Liver (tissue), 3 donors: ENCODE measurements around the gene TOMM70.
A peak's percentile ranks its signal among the peaks of the same experiment; 100 is the strongest.

Experiments used
- EGR1 ChIP-seq, 2 donors: IDR thresholded peaks; 2 replicates each; pipeline ENCODE4 v1.6.1; 2016 to 2018; ENCODE audit warnings: antibody characterized with exemption in 2 of 2, low read depth in 2 of 2
- FOXA1 ChIP-seq: IDR thresholded peaks from 2 replicates; pipeline ENCODE4 v1.6.1; 2016; ENCODE audit warnings: antibody characterized with exemption
- MAX ChIP-seq: IDR thresholded peaks from 2 replicates; pipeline ENCODE4 v1.6.1; 2016; ENCODE audit warnings: antibody characterized with exemption
- RAD21 ChIP-seq, 2 donors: IDR thresholded peaks; 2 replicates each; pipeline ENCODE4 v1.6.1; 2016; ENCODE audit warnings: antibody characterized with exemption in 2 of 2, mild to moderate bottlenecking in 2 of 2
- RXRA ChIP-seq, 2 donors: IDR thresholded peaks; 2 replicates each; pipeline ENCODE4 v1.6.1; 2017 to 2018; ENCODE audit warnings: antibody characterized with exemption in 2 of 2, mild to moderate bottlenecking in 1 of 2
- SP1 ChIP-seq: IDR thresholded peaks from 2 replicates; pipeline ENCODE4 v1.6.1; 2018; ENCODE audit warnings: antibody characterized with exemption, mild to moderate bottlenecking
- TAF1 ChIP-seq: conservative IDR thresholded peaks from 2 replicates; pipeline ENCODE4 v1.6.1; 2016; ENCODE audit warnings: antibody characterized with exemption, mild to moderate bottlenecking
- YY1 ChIP-seq: IDR thresholded peaks from 2 replicates; pipeline ENCODE4 v1.6.1; 2016; ENCODE audit warnings: antibody characterized with exemption, mild to moderate bottlenecking
- TF ChIP-seq, protein P1 (sequence below): fragments of 150-350 bp; IDR thresholded peaks from 2 replicates; pipeline ENCODE4 v1.5.1; 2017; ENCODE audit warnings: improper control_type of control experiment, low read depth, low read length; ENCODE audit not compliant: missing input control
- TF ChIP-seq, protein P2 (sequence below): IDR thresholded peaks from 2 replicates; pipeline ENCODE4 v1.6.1; 2016; ENCODE audit warnings: antibody characterized with exemption
- donor health status: healthy.
- donor health status: healthy.

DNA sequence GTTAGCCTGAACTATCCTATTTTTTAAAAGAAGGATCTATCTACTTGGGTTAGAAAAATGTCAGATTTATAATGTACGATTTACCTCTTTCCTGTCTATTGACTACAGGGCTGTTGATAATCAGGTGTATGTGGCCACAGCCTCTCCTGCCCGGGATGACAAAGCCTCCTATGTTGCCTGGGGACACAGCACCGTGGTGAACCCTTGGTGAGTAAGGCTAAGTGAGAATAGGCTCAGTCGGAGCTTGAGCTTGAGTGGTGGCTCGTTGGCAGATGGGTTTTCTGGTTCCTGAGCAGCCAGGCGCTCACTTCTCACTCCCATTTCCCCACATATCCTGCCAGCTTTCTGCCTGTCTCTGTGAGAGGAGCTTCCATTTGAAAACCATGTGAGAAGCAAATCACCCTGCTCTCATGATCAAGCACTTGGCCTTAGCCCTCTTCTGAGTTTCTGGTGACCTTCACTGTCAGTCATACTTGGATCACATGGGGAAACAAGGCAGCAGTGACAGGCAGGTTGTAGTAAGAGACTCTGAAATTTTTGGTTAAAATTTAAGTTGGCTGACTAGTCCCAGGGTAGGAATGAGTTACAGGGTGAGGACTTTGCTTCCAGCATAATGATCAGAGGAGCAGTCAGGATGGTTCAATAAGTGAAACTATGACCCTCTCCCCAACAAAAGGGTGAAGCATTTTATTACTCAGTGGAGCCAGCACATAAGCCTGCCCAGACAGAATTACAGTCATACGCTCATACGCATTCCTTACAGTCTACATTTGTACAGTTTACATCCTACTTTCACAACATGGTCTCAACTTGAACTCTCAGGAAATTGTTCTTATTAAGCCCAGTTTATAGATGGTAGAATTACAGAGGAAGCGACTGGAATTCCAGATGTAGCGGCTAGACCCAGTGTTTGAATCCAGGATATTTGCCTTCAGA is 48.3 kb downstream of the TOMM70 start:
- peak in 1 of 2 donors; percentile 25 for TF ChIP-seq RAD21 (IDR thresholded peaks at IDR 0.05)
- TF ChIP-seq EGR1 (IDR thresholded peaks at IDR 0.05; ENCODE audit: low read depth in 2 of 2) = no peak
- TF ChIP-seq, protein P1, sequence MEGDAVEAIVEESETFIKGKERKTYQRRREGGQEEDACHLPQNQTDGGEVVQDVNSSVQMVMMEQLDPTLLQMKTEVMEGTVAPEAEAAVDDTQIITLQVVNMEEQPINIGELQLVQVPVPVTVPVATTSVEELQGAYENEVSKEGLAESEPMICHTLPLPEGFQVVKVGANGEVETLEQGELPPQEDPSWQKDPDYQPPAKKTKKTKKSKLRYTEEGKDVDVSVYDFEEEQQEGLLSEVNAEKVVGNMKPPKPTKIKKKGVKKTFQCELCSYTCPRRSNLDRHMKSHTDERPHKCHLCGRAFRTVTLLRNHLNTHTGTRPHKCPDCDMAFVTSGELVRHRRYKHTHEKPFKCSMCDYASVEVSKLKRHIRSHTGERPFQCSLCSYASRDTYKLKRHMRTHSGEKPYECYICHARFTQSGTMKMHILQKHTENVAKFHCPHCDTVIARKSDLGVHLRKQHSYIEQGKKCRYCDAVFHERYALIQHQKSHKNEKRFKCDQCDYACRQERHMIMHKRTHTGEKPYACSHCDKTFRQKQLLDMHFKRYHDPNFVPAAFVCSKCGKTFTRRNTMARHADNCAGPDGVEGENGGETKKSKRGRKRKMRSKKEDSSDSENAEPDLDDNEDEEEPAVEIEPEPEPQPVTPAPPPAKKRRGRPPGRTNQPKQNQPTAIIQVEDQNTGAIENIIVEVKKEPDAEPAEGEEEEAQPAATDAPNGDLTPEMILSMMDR = no peak
- no peak for TF ChIP-seq FOXA1
- TF ChIP-seq TAF1 = no peak
- TF ChIP-seq RXRA (IDR thresholded peaks at IDR 0.05) = peak; percentile 47 to 65
- TF ChIP-seq MAX = peak; percentile 38
- no peak for TF ChIP-seq YY1
- TF ChIP-seq, protein P2, sequence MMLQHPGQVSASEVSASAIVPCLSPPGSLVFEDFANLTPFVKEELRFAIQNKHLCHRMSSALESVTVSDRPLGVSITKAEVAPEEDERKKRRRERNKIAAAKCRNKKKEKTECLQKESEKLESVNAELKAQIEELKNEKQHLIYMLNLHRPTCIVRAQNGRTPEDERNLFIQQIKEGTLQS = no peak
- TF ChIP-seq SP1 = peak; percentile 80
